ENCODE results near the gene ADAM33. TPM values are rescaled to one million over a fixed set of nuclear protein-coding genes. Genes with fewer than 3 reads are reported as not detected.

Gene ADAM33
- total RNA-seq, 1 experiment from 2014 or later, result not detected

GRCh38 chr20:3729811-3730540 is 48.2 kb upstream of the ADAM33 start:
- no peaks in the 10 kb centered on the region for H4K20me1 ChIP-seq (ENCODE audit: insufficient read depth)
- H3K4me3 ChIP-seq, result no peak overlapping the region
- no peaks in the 10 kb centered on the region for H3K9me2 ChIP-seq (ENCODE audit: insufficient read depth)
- no peaks in the 10 kb centered on the region for H3K36me3 ChIP-seq (ENCODE audit: low read depth)
- H3K4me2 ChIP-seq, result no peak overlapping the region
- H3K79me2 ChIP-seq (ENCODE audit: low read depth), result no peaks in the 10 kb centered on the region
- H3K4me1 ChIP-seq (replicated peaks; ENCODE audit: insufficient read depth), result peaks cover 13% of the 10 kb centered on the region
- BruUV-seq (replicated peaks), result no TSS peak
- H3K27me3 ChIP-seq (ENCODE audit: insufficient read depth, low read depth), result 0 out of 2 replicates have a peak, but pooled peaks cover 5% of the 10 kb centered on the region
- H3K27ac ChIP-seq, result no peak overlapping the region
- intact Hi-C loops (cut with micrococcal nuclease; ENCODE audit: unreplicated experiment), result no loop called here
- no peak for TF ChIP-seq CTCF (conservative IDR thresholded peaks at IDR 0.05)
- TF ChIP-seq EZH2 (IDR thresholded peaks at IDR 0.05; ENCODE audit: low read depth), result no peak
- peaks cover 8% of the 10 kb centered on the region; the same call in 1 of the 2 replicates for H3F3A ChIP-seq (ENCODE audit: insufficient read depth, low read depth)
- H2AFZ ChIP-seq, result no peak overlapping the region
- CTCF ChIA-PET, result interaction anchor here (1.2 kb wide), 1 partner anchor 54 kb away, joined by 3 read pairs; no protein-coding TSS in a partner anchor
- POLR2A ChIA-PET (ENCODE audit: unreplicated experiment), result no interaction called here
- H3K9me3 ChIP-seq (ENCODE audit: insufficient read depth, low read depth), result no peaks in the 10 kb centered on the region
- DNase-seq, result no peak

- peaks cover 8% of the 10 kb centered on the region; the same call in 1 of the 2 replicates for H3F3A ChIP-seq (ENCODE audit: insufficient read depth, low read depth)
- H3K79me2 ChIP-seq (ENCODE audit: low read depth), result no peaks in the 10 kb centered on the region
- intact Hi-C loops (cut with micrococcal nuclease; ENCODE audit: unreplicated experiment), result no loop called here
- ChIA-PET CTCF (interaction anchor here (0.8 to 1.2 kb wide), 2 partner anchors 16 to 53 kb away, joined by 3 to 4 read pairs; no protein-coding TSS in a partner anchor), POLR2A (ENCODE audit: unreplicated experiment) (no interaction called here)
- no peak for TF ChIP-seq EZH2 (IDR thresholded peaks at IDR 0.05; ENCODE audit: low read depth)
- TF ChIP-seq CTCF (conservative IDR thresholded peaks at IDR 0.05), result no peak
- no peak for DNase-seq
- no peak overlapping the region for H3K4me2 ChIP-seq
- peaks cover 13% of the 10 kb centered on the region for H3K4me1 ChIP-seq (replicated peaks; ENCODE audit: insufficient read depth)
- H3K27me3 ChIP-seq (ENCODE audit: insufficient read depth, low read depth), result 0 out of 2 replicates have a peak, but pooled peaks cover 5% of the 10 kb centered on the region
- H3K9me3 ChIP-seq (ENCODE audit: insufficient read depth, low read depth), result no peaks in the 10 kb centered on the region
- no peak overlapping the region for H3K27ac ChIP-seq
- H3K4me3 ChIP-seq, result no peak overlapping the region
- no peaks in the 10 kb centered on the region for H3K36me3 ChIP-seq (ENCODE audit: low read depth)
- H2AFZ ChIP-seq, result no peak overlapping the region
- H3K9me2 ChIP-seq (ENCODE audit: insufficient read depth), result no peaks in the 10 kb centered on the region
- H4K20me1 ChIP-seq (ENCODE audit: insufficient read depth), result no peaks in the 10 kb centered on the region
- no TSS peak for BruUV-seq (replicated peaks)
These were observed 47.6 kb upstream of the ADAM33 start for GRCh38 chr20:3729378-3729777.

GRCh38 chr20:3728876-3729275 is 47.1 kb upstream of the ADAM33 start:
- no TSS peak for BruUV-seq (replicated peaks)
- peaks cover 8% of the 10 kb centered on the region; the same call in 1 of the 2 replicates for H3F3A ChIP-seq (ENCODE audit: insufficient read depth, low read depth)

More at GRCh38 chr20:3728876-3729275, 47.1 kb upstream of the ADAM33 start:
- CTCF ChIA-PET, result interaction anchor here (0.8 to 1.2 kb wide), 2 partner anchors 16 to 53 kb away, joined by 3 to 4 read pairs; no protein-coding TSS in a partner anchor
- intact Hi-C loops (cut with micrococcal nuclease; ENCODE audit: unreplicated experiment), result no loop called here
- POLR2A ChIA-PET (ENCODE audit: unreplicated experiment), result no interaction called here
- Histone ChIP-seq H3K79me2 (ENCODE audit: low read depth) (no peaks in the 10 kb centered on the region), H3K27me3 (ENCODE audit: insufficient read depth, low read depth) (0 out of 2 replicates have a peak, but pooled peaks cover 5% of the 10 kb centered on the region), H4K20me1 (ENCODE audit: insufficient read depth) (no peaks in the 10 kb centered on the region), H3K27ac (no peak overlapping the region), H3K9me2 (ENCODE audit: insufficient read depth) (no peaks in the 10 kb centered on the region), H3K4me3 (no peak overlapping the region), H3K9me3 (ENCODE audit: insufficient read depth, low read depth) (no peaks in the 10 kb centered on the region), H3K4me2 (no peak overlapping the region), H3K4me1 (replicated peaks; ENCODE audit: insufficient read depth) (peaks cover 13% of the 10 kb centered on the region), H2AFZ (no peak overlapping the region), H3K36me3 (ENCODE audit: low read depth) (no peaks in the 10 kb centered on the region)
- TF ChIP-seq CTCF (conservative IDR thresholded peaks at IDR 0.05), result no peak
- no peak for TF ChIP-seq EZH2 (IDR thresholded peaks at IDR 0.05; ENCODE audit: low read depth)
- DNase-seq, result no peak
